Measurements from ENCODE around the gene MRAS.
"Not testable (repeated sequence)": the region's sequence is repeated elsewhere in the genome, so short reads cannot be mapped to it uniquely, and the experiment has no call there.

The MRAS gene

DNA sequence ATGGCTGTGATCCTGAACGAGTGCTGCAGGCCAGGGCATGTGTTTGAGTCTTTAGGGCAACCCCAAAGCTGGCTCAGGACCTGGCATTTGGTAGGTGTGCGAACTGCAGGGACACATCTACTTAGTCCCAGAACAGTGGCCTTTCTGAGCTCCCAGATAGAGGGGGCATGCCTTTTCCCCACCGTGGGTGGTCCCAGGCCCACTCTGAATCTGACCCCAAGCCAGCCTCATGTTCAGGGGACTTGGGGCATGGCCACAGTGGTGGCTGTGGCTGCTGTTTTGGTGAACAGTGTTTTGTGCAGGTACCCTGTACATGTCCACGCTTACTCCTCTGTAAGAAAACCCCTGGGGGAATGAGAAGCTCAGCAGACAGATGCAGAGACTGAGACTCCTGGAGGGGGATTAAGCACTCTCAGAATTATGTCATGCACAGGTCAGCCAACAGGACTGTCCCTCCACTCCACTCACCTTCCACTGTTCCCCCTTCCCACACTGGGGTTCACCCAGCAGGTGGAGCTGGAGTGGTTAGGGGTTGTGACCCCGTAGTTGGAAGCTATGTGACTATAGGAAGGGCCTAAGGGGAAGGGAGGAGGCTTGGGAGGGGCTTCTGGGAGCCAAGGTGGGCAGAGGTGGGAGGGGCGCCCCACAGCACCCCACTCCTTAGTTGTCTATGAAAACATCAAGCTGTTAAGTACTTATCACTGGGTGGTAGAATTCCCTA is 102.5 kb downstream of the MRAS start:
- no peak for DNase-seq

DNA sequence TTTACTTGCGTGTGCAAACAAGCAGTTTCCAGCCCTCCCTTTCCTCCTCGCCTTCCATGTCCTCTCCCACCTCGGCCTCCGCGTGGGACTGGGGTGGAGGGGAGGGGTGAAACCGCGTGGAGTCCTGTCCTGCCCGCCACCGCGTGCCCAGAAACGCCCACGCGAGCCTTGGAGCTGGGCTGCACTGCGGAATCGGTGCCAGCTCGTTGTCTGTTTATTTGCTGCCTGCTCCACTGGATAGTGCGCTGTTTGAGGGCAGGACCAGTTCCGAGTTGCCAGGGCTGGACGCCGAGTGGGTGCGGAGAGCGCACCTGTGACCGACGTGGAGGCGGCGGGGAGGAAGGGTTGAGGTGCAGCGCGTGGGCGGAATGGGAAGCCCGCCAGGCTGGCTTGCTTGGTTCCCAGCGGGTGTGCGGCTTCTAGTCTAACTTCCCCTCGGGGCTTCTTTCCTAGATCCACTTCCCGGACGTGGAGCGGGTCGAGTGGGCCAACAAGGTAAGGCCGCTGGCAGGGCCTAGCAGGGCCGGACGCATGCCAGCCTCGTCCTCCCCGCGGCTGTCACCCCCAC is 103.3 kb downstream of the MRAS start:
- no peak for DNase-seq

DNA sequence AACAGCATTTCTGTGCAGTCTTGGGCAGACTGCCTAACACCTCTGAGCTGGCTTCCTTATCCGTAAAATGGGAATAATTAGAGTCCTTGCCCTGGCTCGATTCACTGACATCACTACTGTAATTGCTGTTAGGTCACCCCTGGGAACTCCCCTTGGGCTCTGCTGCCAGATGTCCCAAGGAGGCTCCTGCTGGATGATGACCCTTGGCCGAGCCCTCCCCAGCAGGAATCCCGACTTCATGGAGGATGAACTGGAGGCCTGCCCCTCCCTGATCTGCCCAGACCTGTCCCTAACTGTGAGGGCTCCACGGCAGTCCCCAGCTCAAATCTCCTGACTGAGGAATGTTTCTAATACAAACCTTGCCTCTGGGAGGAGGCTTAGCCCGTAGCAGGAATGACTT is 104.1 kb downstream of the MRAS start:
- DNase-seq: no peak

DNA sequence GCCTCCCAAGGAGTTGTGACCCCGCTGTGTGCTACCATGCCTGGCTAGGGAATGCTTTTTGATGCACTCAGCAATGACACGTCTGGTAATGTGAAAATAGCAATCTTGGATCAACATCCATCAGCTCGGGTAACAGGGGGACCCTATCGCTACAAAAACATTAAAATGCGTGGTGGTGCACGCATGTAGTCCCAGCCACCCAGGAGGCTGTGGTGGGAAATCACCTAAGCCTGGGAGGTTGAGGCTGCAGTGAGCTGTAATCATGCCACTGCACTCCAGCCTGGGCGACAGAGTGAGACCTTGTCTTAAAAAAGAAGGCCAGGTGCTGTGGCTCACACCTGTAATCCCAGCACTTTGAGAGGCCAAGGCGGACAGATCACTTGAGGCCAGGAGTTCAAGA is 105.6 kb downstream of the MRAS start:
- DNase-seq: not testable (repeated sequence)
